ENCODE measurements around the gene FIBP. TPM values are rescaled to one million over a fixed set of nuclear protein-coding genes. Genes with fewer than 3 reads are reported as not detected.

The FIBP gene
- total RNA-seq, 1 donor from 2014 or later = 161 TPM

DNA sequence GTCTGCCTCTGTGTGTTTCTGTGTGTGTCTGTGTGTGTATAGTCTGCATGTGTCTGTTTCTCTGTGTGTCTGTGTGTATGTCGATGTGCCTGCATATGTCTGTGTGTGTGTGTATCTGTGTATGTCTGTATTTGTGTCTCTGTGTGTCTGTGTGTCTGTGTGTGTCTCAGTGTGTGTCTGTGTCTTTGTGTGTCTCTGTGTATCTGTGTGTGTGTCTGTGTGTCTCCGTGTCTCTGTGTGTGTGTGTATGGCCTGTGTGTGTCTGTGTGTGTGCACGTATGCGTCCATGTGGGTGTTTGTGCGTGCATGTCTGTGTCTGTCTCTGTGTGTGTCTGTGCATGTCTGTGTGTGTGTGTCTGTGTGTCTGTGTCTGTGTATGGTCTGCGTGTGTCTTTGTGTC lies 54.1 kb downstream of the FIBP start:
- no peak for DNase-seq

Other genes starting within 250 kb of the FIBP start
- gene RELA, start 225.6 kb downstream of the FIBP start, total RNA-seq = 17.3 and 17.7 TPM in 2 replicates
- 35.7 and 38.5 TPM in 2 replicates for gene KAT5, start 176.2 kb downstream of the FIBP start, total RNA-seq
- 30.6 and 96.1 TPM in 2 replicates for gene RNASEH2C, start 167.7 kb downstream of the FIBP start, total RNA-seq
- 11.6 and 13.8 TPM in 2 replicates for gene AP5B1, start 107.5 kb downstream of the FIBP start, total RNA-seq
- gene OVOL1, start 101.4 kb downstream of the FIBP start, total RNA-seq = not detected in 2 replicates
- 0.17 and 0.33 TPM in 2 replicates for gene SNX32, start 54.5 kb downstream of the FIBP start, total RNA-seq
- gene CFL1, start 30.3 kb downstream of the FIBP start, total RNA-seq = 1,118 and 1,698 TPM in 2 replicates
- gene MUS81, start 28.0 kb downstream of the FIBP start, total RNA-seq = 48.2 and 49.7 TPM in 2 replicates
- gene EFEMP2, start 15.7 kb downstream of the FIBP start, total RNA-seq = 16.8 and 22.1 TPM in 2 replicates
- gene CTSW, start 8.6 kb downstream of the FIBP start, total RNA-seq = not detected in 2 replicates
- 69.3 and 163 TPM in 2 replicates for gene CCDC85B, start 2.2 kb upstream of the FIBP start, total RNA-seq
- gene FOSL1, start 11.9 kb upstream of the FIBP start, total RNA-seq = 3.6 and 4.9 TPM in 2 replicates
- 17.0 and 20.0 TPM in 2 replicates for gene C11orf68, start 30.6 kb upstream of the FIBP start, total RNA-seq
- 64.9 and 93.9 TPM in 2 replicates for gene DRAP1, start 31.0 kb upstream of the FIBP start, total RNA-seq
- gene TSGA10IP, start 57.0 kb upstream of the FIBP start, total RNA-seq = not detected in 2 replicates
- 27.1 and 48.7 TPM in 2 replicates for gene SART1, start 73.3 kb upstream of the FIBP start, total RNA-seq
- 32.2 and 35.8 TPM in 2 replicates for gene EIF1AD, start 113.7 kb upstream of the FIBP start, total RNA-seq
- 18.2 and 23.2 TPM in 2 replicates for gene BANF1, start 114.0 kb upstream of the FIBP start, total RNA-seq
- 0.17 and 0.60 TPM in 2 replicates for gene CST6, start 123.5 kb upstream of the FIBP start, total RNA-seq
- 0.34 TPM in 1 of 2 replicates, not detected in the other for gene CATSPER1, start 138.0 kb upstream of the FIBP start, total RNA-seq
- gene GAL3ST3, start 160.7 kb upstream of the FIBP start, total RNA-seq = 0.60 and 1.4 TPM in 2 replicates
- gene SF3B2, start 163.9 kb upstream of the FIBP start, total RNA-seq = 116 and 141 TPM in 2 replicates
- gene PACS1, start 181.8 kb upstream of the FIBP start, total RNA-seq = 28.2 and 52.7 TPM in 2 replicates

All from dermis blood vessel endothelial cell (primary cell).